Neural cell (in vitro differentiated cells): Measurements from ENCODE around the gene TULP3. TPM values are rescaled to one million over a fixed set of nuclear protein-coding genes. Genes with fewer than 3 reads are reported as not detected.
A peak's percentile ranks its signal among the peaks of the same experiment; 100 is the strongest.

Experiments
- H2AFZ ChIP-seq: fragments of 200-600, 300-800 bp; sonication (generic), shearing (Covaris generic); 2 replicates; pipeline ENCODE4 v1.6.0; 2014; ENCODE audit warnings: low read depth, mild to moderate bottlenecking, antibody characterized with exemption, low read length, moderate library complexity
- H3F3A ChIP-seq: fragments of 200-600 bp; shearing (Covaris generic); 2 replicates; pipeline ENCODE4 v1.6.1; 2016; ENCODE audit warnings: mild to moderate bottlenecking, moderate library complexity, mixed read lengths, antibody characterized with exemption, low read length; ENCODE audit not compliant: insufficient read depth, poor library complexity, severe bottlenecking
- H3K27ac ChIP-seq: fragments of 200-600, 300-800 bp; sonication (generic), shearing (Covaris generic); 2 replicates; pipeline ENCODE4 v1.5.1; 2014; ENCODE audit warnings: mild to moderate bottlenecking, low read length, moderate library complexity
- H3K27me3 ChIP-seq: fragments of 300-800, 200-600 bp; sonication (generic), shearing (Covaris generic); 2 replicates; pipeline ENCODE4 v1.6.0; 2014; ENCODE audit warnings: mild to moderate bottlenecking, low read depth, low read length, moderate library complexity; ENCODE audit not compliant: insufficient read depth
- H3K36me3 ChIP-seq: fragments of 300-800, 200-600 bp; sonication (generic), shearing (Covaris generic); 2 replicates; pipeline ENCODE4 v1.5.1; 2014; ENCODE audit warnings: mild to moderate bottlenecking, antibody characterized with exemption, low read length, moderate library complexity; ENCODE audit not compliant: insufficient read depth
- H3K4me2 ChIP-seq: fragments of 300-800, 200-600 bp; sonication (generic), shearing (Covaris generic); 2 replicates; pipeline ENCODE4 v1.6.0; 2014; ENCODE audit warnings: mild to moderate bottlenecking, low read length
- H3K4me3 ChIP-seq: fragments of 300-800, 200-600 bp; sonication (generic), shearing (Covaris generic); 2 replicates; pipeline ENCODE4 v1.5.1; 2014; ENCODE audit warnings: mild to moderate bottlenecking, low read length, moderate library complexity
- H3K79me2 ChIP-seq: fragments of 200-600 bp; shearing (Covaris generic); replicated peaks from 2 replicates; pipeline ENCODE4 v1.6.0; 2014; ENCODE audit warnings: mild to moderate bottlenecking, low read length, moderate library complexity; ENCODE audit not compliant: insufficient read depth
- H3K9ac ChIP-seq: fragments of 300-800, 200-600 bp; sonication (generic), shearing (Covaris generic); 2 replicates; pipeline ENCODE4 v1.6.1; 2016; ENCODE audit warnings: mild to moderate bottlenecking, low read length, mixed read lengths
- H3K9me2 ChIP-seq: fragments of 200-600 bp; shearing (Covaris generic); 2 replicates; pipeline ENCODE4 v1.6.1; 2016; ENCODE audit warnings: mild to moderate bottlenecking, low read length, mixed read lengths; ENCODE audit not compliant: insufficient read depth
- H3K9me3 ChIP-seq: fragments of 200-600, 300-800 bp; sonication (generic), shearing (Covaris generic); 2 replicates; pipeline ENCODE4 v1.6.1; 2016; ENCODE audit warnings: mild to moderate bottlenecking, mixed run types, low read length, moderate library complexity, mixed read lengths
- H4K20me1 ChIP-seq: fragments of 200-600 bp; shearing (Covaris generic); 2 replicates; pipeline ENCODE4 v1.6.1; 2016; ENCODE audit warnings: mild to moderate bottlenecking, mixed run types; ENCODE audit not compliant: insufficient read depth
- CTCF ChIP-seq: fragments of 450-650 bp; IDR thresholded peaks from 2 replicates; pipeline ENCODE4 v1.5.1; 2014; ENCODE audit warnings: antibody characterized with exemption, mild to moderate bottlenecking, moderate library complexity; ENCODE audit not compliant: poor library complexity, severe bottlenecking
- EP300 ChIP-seq: fragments of 450-650 bp; conservative IDR thresholded peaks from 2 replicates; pipeline ENCODE4 v1.6.1; 2014; ENCODE audit warnings: antibody characterized with exemption, mild to moderate bottlenecking, moderate library complexity; ENCODE audit not compliant: poor library complexity, severe bottlenecking
- EZH2 ChIP-seq: fragments of 200-600, 300-800 bp; shearing (Covaris generic), sonication (generic); IDR thresholded peaks from 2 replicates; pipeline ENCODE4 v1.6.1; 2014; ENCODE audit warnings: antibody characterized with exemption, low read length, borderline replicate concordance, mild to moderate bottlenecking; ENCODE audit not compliant: insufficient read depth, poor library complexity, severe bottlenecking
- MXI1 ChIP-seq: fragments of 450-650 bp; conservative IDR thresholded peaks from 2 replicates; pipeline ENCODE4 v1.6.1; 2014; ENCODE audit warnings: antibody characterized with exemption, mild to moderate bottlenecking; ENCODE audit not compliant: poor library complexity, severe bottlenecking
- POLR2AphosphoS5 ChIP-seq: IDR thresholded peaks from 2 replicates; pipeline ENCODE4 v1.6.1; 2012
- RAD21 ChIP-seq: fragments of 450-650 bp; conservative IDR thresholded peaks from 2 replicates; pipeline ENCODE4 v1.6.1; 2014; ENCODE audit warnings: antibody characterized with exemption, mild to moderate bottlenecking, moderate library complexity
- SMC3 ChIP-seq: fragments of 450-650 bp; conservative IDR thresholded peaks from 2 replicates; pipeline ENCODE4 v1.6.1; 2014; ENCODE audit warnings: antibody characterized with exemption, mild to moderate bottlenecking, moderate library complexity; ENCODE audit not compliant: poor library complexity
- TAF1 ChIP-seq: IDR thresholded peaks from 2 replicates; pipeline ENCODE4 v1.6.1; 2012; ENCODE audit warnings: low read depth
- polyA plus RNA-seq: library from polyadenylated mRNA; depleted of rRNA; stranded (reverse); fragments of >200 nt; gene quantifications from 2 replicates; pipeline ENCODE4 v1.2.3, GENCODE V29; 2014
- TF ChIP-seq, protein P1 (sequence below): IDR thresholded peaks from 2 replicates; pipeline ENCODE4 v1.6.1; 2012; ENCODE audit warnings: borderline replicate concordance

The TULP3 gene
- polyA plus RNA-seq, 1 donor from 2014 or later: 9.3 TPM

GRCh38 chr12:2949411-2949810 lies 58.7 kb downstream of the TULP3 start:
- Histone ChIP-seq H3K4me2 (no peak overlapping the region), H4K20me1 (no peaks in the 10 kb centered on the region), H3K9me3 (no peaks in the 10 kb centered on the region), H3K9me2 (no peaks in the 10 kb centered on the region), H3K79me2 (no peaks in the 10 kb centered on the region), H3K9ac (no peak overlapping the region), H3K36me3 (no peaks in the 10 kb centered on the region), H3K27ac (no peak overlapping the region), H3K4me3 (no peak overlapping the region), H3K27me3 (no peaks in the 10 kb centered on the region), H3F3A (no peaks in the 10 kb centered on the region), H2AFZ (no peak overlapping the region)
- TF ChIP-seq MXI1 (no peak), RAD21 (no peak)

DNA sequence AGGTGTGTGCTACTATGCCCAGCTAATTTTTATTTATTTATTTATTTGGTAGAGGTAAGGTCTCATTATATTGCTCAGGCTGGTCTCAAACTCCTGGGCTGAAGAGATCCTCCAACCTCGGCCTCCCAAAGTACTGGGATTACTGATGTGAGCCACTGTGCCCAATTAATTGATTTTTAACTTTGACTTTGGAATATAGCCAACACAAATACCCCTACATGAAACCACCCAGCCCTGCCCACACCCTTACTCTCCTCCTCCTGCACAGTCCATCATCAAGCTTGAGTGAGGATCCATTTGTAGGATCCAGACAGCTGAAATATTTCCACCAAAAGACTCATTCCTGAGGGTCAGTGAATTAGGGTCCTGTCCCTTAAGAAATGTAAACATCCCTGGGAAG lies 65.2 kb downstream of the TULP3 start:
- no peak overlapping the region for H3K27ac ChIP-seq
- H3K27me3 ChIP-seq: peaks cover 33% of the 10 kb centered on the region
- H2AFZ ChIP-seq: no peak overlapping the region
- H3K4me2 ChIP-seq: no peak overlapping the region
- H3K9me3 ChIP-seq: no peaks in the 10 kb centered on the region
- H3K36me3 ChIP-seq: no peaks in the 10 kb centered on the region
- H3F3A ChIP-seq: no peaks in the 10 kb centered on the region
- no peak overlapping the region for H3K4me3 ChIP-seq
- no peaks in the 10 kb centered on the region for H3K79me2 ChIP-seq
- TF ChIP-seq EP300 (no peak), RAD21 (no peak), EZH2 (no peak), TAF1 (no peak), CTCF (no peak), SMC3 (no peak), MXI1 (no peak), POLR2AphosphoS5 (no peak)
- TF ChIP-seq, protein P1, sequence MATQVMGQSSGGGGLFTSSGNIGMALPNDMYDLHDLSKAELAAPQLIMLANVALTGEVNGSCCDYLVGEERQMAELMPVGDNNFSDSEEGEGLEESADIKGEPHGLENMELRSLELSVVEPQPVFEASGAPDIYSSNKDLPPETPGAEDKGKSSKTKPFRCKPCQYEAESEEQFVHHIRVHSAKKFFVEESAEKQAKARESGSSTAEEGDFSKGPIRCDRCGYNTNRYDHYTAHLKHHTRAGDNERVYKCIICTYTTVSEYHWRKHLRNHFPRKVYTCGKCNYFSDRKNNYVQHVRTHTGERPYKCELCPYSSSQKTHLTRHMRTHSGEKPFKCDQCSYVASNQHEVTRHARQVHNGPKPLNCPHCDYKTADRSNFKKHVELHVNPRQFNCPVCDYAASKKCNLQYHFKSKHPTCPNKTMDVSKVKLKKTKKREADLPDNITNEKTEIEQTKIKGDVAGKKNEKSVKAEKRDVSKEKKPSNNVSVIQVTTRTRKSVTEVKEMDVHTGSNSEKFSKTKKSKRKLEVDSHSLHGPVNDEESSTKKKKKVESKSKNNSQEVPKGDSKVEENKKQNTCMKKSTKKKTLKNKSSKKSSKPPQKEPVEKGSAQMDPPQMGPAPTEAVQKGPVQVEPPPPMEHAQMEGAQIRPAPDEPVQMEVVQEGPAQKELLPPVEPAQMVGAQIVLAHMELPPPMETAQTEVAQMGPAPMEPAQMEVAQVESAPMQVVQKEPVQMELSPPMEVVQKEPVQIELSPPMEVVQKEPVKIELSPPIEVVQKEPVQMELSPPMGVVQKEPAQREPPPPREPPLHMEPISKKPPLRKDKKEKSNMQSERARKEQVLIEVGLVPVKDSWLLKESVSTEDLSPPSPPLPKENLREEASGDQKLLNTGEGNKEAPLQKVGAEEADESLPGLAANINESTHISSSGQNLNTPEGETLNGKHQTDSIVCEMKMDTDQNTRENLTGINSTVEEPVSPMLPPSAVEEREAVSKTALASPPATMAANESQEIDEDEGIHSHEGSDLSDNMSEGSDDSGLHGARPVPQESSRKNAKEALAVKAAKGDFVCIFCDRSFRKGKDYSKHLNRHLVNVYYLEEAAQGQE: no peak
- H3K9me2 ChIP-seq: no peaks in the 10 kb centered on the region
- H3K9ac ChIP-seq: no peak overlapping the region
- no peaks in the 10 kb centered on the region for H4K20me1 ChIP-seq

DNA sequence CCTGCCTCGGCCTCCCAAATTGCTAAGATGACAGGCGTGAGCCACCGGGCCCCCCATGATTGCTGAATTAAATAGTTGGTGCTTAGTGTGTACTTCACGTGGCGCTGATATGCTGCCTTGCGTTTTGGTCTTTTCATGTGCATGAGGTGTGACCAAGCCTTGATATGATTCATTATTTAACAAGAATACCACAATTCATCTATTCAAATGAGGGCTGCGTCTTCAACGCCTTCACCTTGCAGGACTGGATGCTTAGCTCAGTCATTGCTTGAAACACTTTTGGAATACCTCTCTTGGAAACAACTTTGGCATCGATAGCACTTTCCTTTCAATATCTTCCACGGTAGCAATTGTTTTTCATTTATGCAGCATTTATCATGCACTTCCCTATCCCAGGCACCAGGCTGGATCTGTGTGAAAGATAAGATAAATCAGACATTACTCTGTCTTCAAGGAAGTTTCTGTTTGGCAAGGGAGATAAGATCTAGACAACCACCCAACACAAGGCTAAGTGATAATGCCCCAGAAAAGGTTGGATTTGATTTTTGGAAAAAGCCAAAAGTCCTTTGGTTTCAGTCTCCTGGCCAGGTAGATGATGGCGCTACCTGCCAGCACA lies 67.2 kb downstream of the TULP3 start:
- no peak overlapping the region for H2AFZ ChIP-seq

More for the DNA sequence above, 67.2 kb downstream of the TULP3 start:
- H3K4me3 ChIP-seq: peak overlapping the region; percentile 71
- H4K20me1 ChIP-seq: no peaks in the 10 kb centered on the region
- TF ChIP-seq RAD21: no peak
- no peak for TF ChIP-seq MXI1
- TF ChIP-seq SMC3: no peak
- TF ChIP-seq CTCF: no peak
- TF ChIP-seq POLR2AphosphoS5: no peak
- no peak for TF ChIP-seq EZH2
- TF ChIP-seq, protein P1: no peak
- TF ChIP-seq TAF1: no peak
- no peak for TF ChIP-seq EP300
- no peak overlapping the region for H3K4me2 ChIP-seq
- H3K27ac ChIP-seq: no peak overlapping the region
- H3K36me3 ChIP-seq: no peaks in the 10 kb centered on the region
- H3F3A ChIP-seq: no peaks in the 10 kb centered on the region
- no peaks in the 10 kb centered on the region for H3K9me2 ChIP-seq
- H3K9ac ChIP-seq: no peak overlapping the region
- H3K27me3 ChIP-seq: peaks cover 44% of the 10 kb centered on the region
- H3K79me2 ChIP-seq: no peaks in the 10 kb centered on the region
- H3K9me3 ChIP-seq: no peaks in the 10 kb centered on the region
